Thyroid gland (tissue), 4 donors: ENCODE measurements around the gene CHST1.

Source experiments
- CTCF ChIP-seq, 6 experiments: fragments of 200-600 bp in 3 of 6; fragments of 450-650 bp in 3 of 6; sonication (generic) in 3 of 6; IDR thresholded peaks; one replicate each; pipeline ENCODE4 v1.5.1; 2016 to 2019; ENCODE audit warnings: antibody characterized with exemption in 6 of 6, mild to moderate bottlenecking in 2 of 6, inconsistent platforms in 1 of 6, moderate library complexity in 1 of 6
- POLR2A ChIP-seq, 2 donors: fragments of 450-650 bp; IDR thresholded peaks; one replicate each; pipeline ENCODE4 v1.6.1; 2017; ENCODE audit warnings: antibody characterized with exemption in 2 of 2, mild to moderate bottlenecking in 2 of 2, moderate library complexity in 1 of 2

GRCh38 chr11:45606514-45607281 lies 58.7 kb downstream of the CHST1 start:
- no peak for TF ChIP-seq CTCF (IDR thresholded peaks at IDR 0.05)
- no peak for TF ChIP-seq POLR2A (IDR thresholded peaks at IDR 0.05)
